HepG2 (cell line): Measurements from ENCODE around the gene FAM53B. TPM values are rescaled to one million over a fixed set of nuclear protein-coding genes. Genes with fewer than 3 reads are reported as not detected.

Source experiments
- ATAC-seq: fragments of 200-7000 bp; cut with Tn5 transposase; 3 replicates; pipeline ENCODE4 v1.9.1; 2020; ENCODE audit warnings: mild to moderate bottlenecking, moderate library complexity
- BruUV-seq: library from RNA; stranded (reverse); fragments of 400-500 nt; replicated peaks from 2 replicates; lab custom pipeline; 2021; lab: Mats Ljungman, UMichigan
- CTCF ChIA-PET: fragments of 300-600 bp; formaldehyde crosslinking; extraction: SDS; loops from one replicate; lab custom pipeline; 2021; ENCODE audit warnings: low total read pairs, inconsistent platforms, low intra/inter-chr PET ratio; lab: Yijun Ruan, JAX
- POLR2A ChIA-PET: fragments of 350-600 bp; sonication (Branson Sonifier 250); formaldehyde crosslinking; loops from one replicate; lab custom pipeline; 2020; ENCODE audit warnings: antibody characterized with exemption, inconsistent platforms; lab: Yijun Ruan, JAX
- DNase-seq: peaks from one replicate; pipeline ENCODE4 v3.0.0-alpha.2; 2015; ENCODE audit warnings: low spot score
- FAIRE-seq: peaks from 3 replicates; lab custom pipeline; 2011; peaks lifted over from hg19 to GRCh38; lab: Jason Lieb, UNC
- H2AFZ ChIP-seq: one replicate; pipeline ENCODE4 v1.6.1; 2011; ENCODE audit warnings: low read length, inconsistent platforms
- H3K27ac ChIP-seq: fragments of 300-600 bp; 3 replicates; pipeline ENCODE4 v1.8.0; 2011; ENCODE audit warnings: mixed run types, mild to moderate bottlenecking, mixed read lengths, low read length, inconsistent platforms; ENCODE audit not compliant: insufficient read depth; ENCODE audit errors: extremely low read length
- H3K27me3 ChIP-seq, 2 experiments: fragments of 200-600 bp in 1 of 2; 2 replicates in 1 of 2; 3 replicates in 1 of 2; pipeline versions ENCODE4 v1.6.0 to v1.8.0; 2011; ENCODE audit warnings: low read length in 2 of 2, mild to moderate bottlenecking in 2 of 2, moderate library complexity in 2 of 2, inconsistent platforms in 1 of 2; ENCODE audit not compliant: insufficient read depth in 2 of 2, control insufficient read depth in 1 of 2
- H3K36me3 ChIP-seq, 2 experiments: fragments of 200-600 bp in 1 of 2; replicated peaks in 1 of 2; 2 replicates in 1 of 2; 3 replicates in 1 of 2; pipeline versions ENCODE4 v1.5.1 to v1.8.0; 2011; ENCODE audit warnings: low read length in 2 of 2, inconsistent platforms in 1 of 2; ENCODE audit not compliant: insufficient read depth in 2 of 2, control insufficient read depth in 1 of 2
- H3K4me1 ChIP-seq: 2 replicates; pipeline ENCODE4 v1.5.1; 2012; ENCODE audit warnings: low read length, inconsistent platforms; ENCODE audit not compliant: insufficient read depth
- H3K4me2 ChIP-seq: 2 replicates; pipeline ENCODE4 v1.6.0; 2011; ENCODE audit warnings: low read depth, low read length, inconsistent platforms
- H3K4me3 ChIP-seq, 3 experiments: fragments of 200-600 bp in 1 of 3; sonication (generic), shearing (Covaris generic) in 1 of 3; replicated peaks in 1 of 3; 2 replicates each; pipeline ENCODE4 v1.5.1; 2011 to 2016; ENCODE audit warnings: low read length in 3 of 3, inconsistent platforms in 2 of 3, low read depth in 2 of 3, mild to moderate bottlenecking in 2 of 3, control low read depth in 1 of 3, mixed read lengths in 1 of 3; ENCODE audit not compliant: insufficient read depth in 1 of 3
- H3K79me2 ChIP-seq: one replicate; pipeline ENCODE4 v1.6.1; 2011; ENCODE audit warnings: low read length, inconsistent platforms; ENCODE audit not compliant: insufficient read depth
- H3K9ac ChIP-seq: 2 replicates; pipeline ENCODE4 v1.6.0; 2011; ENCODE audit warnings: mild to moderate bottlenecking, low read depth, low read length, inconsistent platforms; ENCODE audit not compliant: insufficient read depth
- H3K9me3 ChIP-seq: 2 replicates; pipeline ENCODE4 v1.5.1; 2012; ENCODE audit warnings: mild to moderate bottlenecking, low read length
- H4K20me1 ChIP-seq: 2 replicates; pipeline ENCODE4 v1.6.0; 2011; ENCODE audit warnings: inconsistent platforms, mild to moderate bottlenecking, low read length, moderate library complexity; ENCODE audit not compliant: insufficient read depth
- HCFC1 ChIP-seq: fragments of 150-350 bp; IDR thresholded peaks from 2 replicates; pipeline ENCODE4 v1.6.1; 2014; ENCODE audit warnings: low read depth, low read length
- HES4 ChIP-seq: sonication (generic); formaldehyde crosslinking; IDR thresholded peaks from 2 replicates; pipeline ENCODE4 v1.9.0; 2021; ENCODE audit warnings: mild to moderate bottlenecking, missing genetic modification reagents, borderline replicate concordance
- JARID2 ChIP-seq: sonication (generic); formaldehyde crosslinking; IDR thresholded peaks from 2 replicates; pipeline ENCODE4 v1.8.1; 2023; ENCODE audit warnings: missing genetic modification reagents, inconsistent platforms; ENCODE audit not compliant: insufficient replicate concordance
- SOX6 ChIP-seq, 2 experiments: fragments of 450-650 bp in 1 of 2; sonication (generic) in 1 of 2; formaldehyde crosslinking in 1 of 2; IDR thresholded peaks; 2 replicates each; pipeline versions ENCODE4 v1.4.0 to v1.6.1; 2017 to 2020; ENCODE audit warnings: antibody characterized with exemption in 1 of 2, mild to moderate bottlenecking in 1 of 2, missing genetic modification reagents in 1 of 2
- ZBTB20 ChIP-seq: sonication (generic); formaldehyde crosslinking; IDR thresholded peaks from 2 replicates; pipeline ENCODE4 v1.8.1; 2023; ENCODE audit warnings: missing genetic modification reagents, low read depth, mild to moderate bottlenecking, borderline replicate concordance
- ZBTB38 ChIP-seq: sonication (generic); formaldehyde crosslinking; IDR thresholded peaks from 2 replicates; pipeline ENCODE4 v1.5.1; 2020; ENCODE audit warnings: mild to moderate bottlenecking, missing genetic modification reagents
- ZNF414 ChIP-seq: sonication (generic); formaldehyde crosslinking; IDR thresholded peaks from 2 replicates; pipeline ENCODE4 v1.5.0; 2020; ENCODE audit warnings: missing genetic modification reagents
- ZNF672 ChIP-seq: sonication (generic); formaldehyde crosslinking; IDR thresholded peaks from 2 replicates; pipeline ENCODE4 v1.8.1; 2022; ENCODE audit warnings: missing genetic modification reagents
- ZNF766 ChIP-seq: sonication (generic); formaldehyde crosslinking; IDR thresholded peaks from 2 replicates; pipeline ENCODE4 v1.5.0; 2020; ENCODE audit warnings: missing genetic modification reagents, borderline replicate concordance
- WGBS: methylation state at CpG from one replicate; pipeline ENCODE4 v1.1.6; 2017; ENCODE audit warnings: low lambda C conversion rate; 5-methylcytosine and 5-hydroxymethylcytosine counted together
- in situ Hi-C: cut with HindIII; loops from 2 replicates; pipeline ENCODE4 v1.10.0; 2017; ENCODE audit warnings: low pct_unique_long_range_greater_than_20kb; ENCODE audit not compliant: extremely low pct_ligation_motif_present
- intact Hi-C: fragments of 100-400 bp; cut with micrococcal nuclease; formaldehyde crosslinking; loops from one replicate; pipeline ENCODE4 v1.10.0; 2022; ENCODE audit not compliant: unreplicated experiment
- polyA plus RNA-seq, 8 experiments: library from polyadenylated mRNA; depleted of rRNA in 3 of 8; stranded (reverse) in 7 of 8; unstranded in 1 of 8; fragments of >200 nt; fragmentation: Illumina TruSeq in 4 of 8; extraction: Trizol in 4 of 8; gene quantifications; 2 replicates each; pipeline versions ENCODE4 v1.2.1 to v1.2.3, GENCODE V29; 2011 to 2016; ENCODE audit warnings: low read depth in 4 of 8, missing spikeins in 1 of 8, mixed read lengths in 1 of 8; ENCODE audit not compliant: insufficient read depth in 1 of 8
- total RNA-seq, 5 experiments: library from RNA; depleted of rRNA; stranded (reverse); fragments of >200 nt; fragmentation: Illumina TruSeq; extraction: Trizol; gene quantifications; 2 replicates each; pipeline ENCODE4 v1.2.3, GENCODE V29; 2016; ENCODE audit warnings: low read depth in 1 of 5
- TF ChIP-seq, protein P1 (sequence below): sonication (generic); formaldehyde crosslinking; IDR thresholded peaks from 2 replicates; pipeline ENCODE4 v1.4.0; 2020; ENCODE audit warnings: missing genetic modification reagents
- TF ChIP-seq, protein P2 (sequence below): fragments of 450-650 bp; IDR thresholded peaks from 2 replicates; pipeline ENCODE4 v1.6.1; 2016

The FAM53B gene
- total and polyA plus RNA-seq, 2 of the 13 experiments (the other 11 are each of a cell fraction or from before 2014, with no cell fraction given) = 6.4 to 19.3 TPM

- ATAC-seq = no peak
- BruUV-seq = no TSS peak
- DNase-seq = no peak
- peaks cover 60% of the 10 kb centered on the region for H3K79me2 ChIP-seq
- intact Hi-C loops (no loop called here), in situ Hi-C loops (no loop called here)
- no peak overlapping the region for H3K27ac ChIP-seq
- H3K4me2 ChIP-seq = no peak overlapping the region
- H3K9me3 ChIP-seq = no peaks in the 10 kb centered on the region
- ChIA-PET CTCF (no interaction called here), POLR2A (no interaction called here)
- no peak for TF ChIP-seq HCFC1
- TF ChIP-seq, protein P1, sequence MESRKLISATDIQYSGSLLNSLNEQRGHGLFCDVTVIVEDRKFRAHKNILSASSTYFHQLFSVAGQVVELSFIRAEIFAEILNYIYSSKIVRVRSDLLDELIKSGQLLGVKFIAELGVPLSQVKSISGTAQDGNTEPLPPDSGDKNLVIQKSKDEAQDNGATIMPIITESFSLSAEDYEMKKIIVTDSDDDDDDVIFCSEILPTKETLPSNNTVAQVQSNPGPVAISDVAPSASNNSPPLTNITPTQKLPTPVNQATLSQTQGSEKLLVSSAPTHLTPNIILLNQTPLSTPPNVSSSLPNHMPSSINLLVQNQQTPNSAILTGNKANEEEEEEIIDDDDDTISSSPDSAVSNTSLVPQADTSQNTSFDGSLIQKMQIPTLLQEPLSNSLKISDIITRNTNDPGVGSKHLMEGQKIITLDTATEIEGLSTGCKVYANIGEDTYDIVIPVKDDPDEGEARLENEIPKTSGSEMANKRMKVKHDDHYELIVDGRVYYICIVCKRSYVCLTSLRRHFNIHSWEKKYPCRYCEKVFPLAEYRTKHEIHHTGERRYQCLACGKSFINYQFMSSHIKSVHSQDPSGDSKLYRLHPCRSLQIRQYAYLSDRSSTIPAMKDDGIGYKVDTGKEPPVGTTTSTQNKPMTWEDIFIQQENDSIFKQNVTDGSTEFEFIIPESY (CRISPR knock-in tag) = peak; percentile 66; the same call in 1 of the 2 replicates
- peaks cover 3 to 6% of the 10 kb centered on the region in 2 experiments; a peak in 3 of 5 replicates for H3K36me3 ChIP-seq
- H3K4me1 ChIP-seq = peaks cover 20% of the 10 kb centered on the region
- no peak for FAIRE-seq
- peaks cover 15% of the 10 kb centered on the region for H4K20me1 ChIP-seq
- 94% methylated on average over 14 of the region's 14 CpGs for WGBS
- no peaks in the 10 kb centered on the region for H3K27me3 ChIP-seq
- no peak overlapping the region for H3K4me3 ChIP-seq
- H3K9ac ChIP-seq = no peak overlapping the region
- H2AFZ ChIP-seq = no peak overlapping the region
These were observed 11.1 kb downstream of the FAM53B start for GRCh38 chr10:124732931-124733570.

DNA sequence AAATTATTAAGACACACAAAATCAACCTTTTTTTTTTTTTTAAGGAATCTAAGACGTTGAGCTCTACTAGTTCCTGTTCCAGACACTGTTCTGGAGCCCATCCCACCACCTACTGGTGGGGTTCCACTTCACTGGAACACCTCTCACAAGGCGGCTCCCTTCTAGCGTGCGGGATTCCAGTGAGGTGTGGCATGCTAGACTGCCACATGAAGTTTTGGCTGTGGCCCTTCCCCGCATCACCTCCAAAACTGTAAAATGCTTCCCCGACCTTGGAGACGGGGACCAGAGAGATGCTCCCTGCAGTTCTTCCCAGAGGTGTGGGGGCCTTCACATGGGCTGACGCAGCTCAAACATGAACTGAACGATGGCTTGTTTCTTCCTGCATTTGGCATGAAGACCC, 12.6 kb downstream of the FAM53B start:
- Histone ChIP-seq H3K36me3 (peaks cover 3 to 6% of the 10 kb centered on the region in 2 experiments; a peak in 3 of 5 replicates), H4K20me1 (peaks cover 6% of the 10 kb centered on the region; the same call in 1 of the 2 replicates), H3K27me3 (no peaks in the 10 kb centered on the region), H3K9me3 (no peaks in the 10 kb centered on the region), H3K4me3 (no peak overlapping the region), H3K4me1 (peaks cover 15% of the 10 kb centered on the region), H3K27ac (no peak overlapping the region), H3K9ac (no peak overlapping the region), H2AFZ (no peak overlapping the region), H3K4me2 (no peak overlapping the region), H3K79me2 (peaks cover 50% of the 10 kb centered on the region)
- ChIA-PET CTCF (no interaction called here), POLR2A (no interaction called here)
- TF ChIP-seq, protein P2, sequence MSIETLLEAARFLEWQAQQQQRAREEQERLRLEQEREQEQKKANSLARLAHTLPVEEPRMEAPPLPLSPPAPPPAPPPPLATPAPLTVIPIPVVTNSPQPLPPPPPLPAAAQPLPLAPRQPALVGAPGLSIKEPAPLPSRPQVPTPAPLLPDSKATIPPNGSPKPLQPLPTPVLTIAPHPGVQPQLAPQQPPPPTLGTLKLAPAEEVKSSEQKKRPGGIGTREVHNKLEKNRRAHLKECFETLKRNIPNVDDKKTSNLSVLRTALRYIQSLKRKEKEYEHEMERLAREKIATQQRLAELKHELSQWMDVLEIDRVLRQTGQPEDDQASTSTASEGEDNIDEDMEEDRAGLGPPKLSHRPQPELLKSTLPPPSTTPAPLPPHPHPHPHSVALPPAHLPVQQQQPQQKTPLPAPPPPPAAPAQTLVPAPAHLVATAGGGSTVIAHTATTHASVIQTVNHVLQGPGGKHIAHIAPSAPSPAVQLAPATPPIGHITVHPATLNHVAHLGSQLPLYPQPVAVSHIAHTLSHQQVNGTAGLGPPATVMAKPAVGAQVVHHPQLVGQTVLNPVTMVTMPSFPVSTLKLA = no peak
- no peak for TF ChIP-seq ZNF672
- no peak for TF ChIP-seq ZNF766 (CRISPR knock-in tag)
- no peak for TF ChIP-seq ZBTB38
- no peak for TF ChIP-seq SOX6 (IDR thresholded peaks at IDR 0.05)
- TF ChIP-seq SOX6 (CRISPR knock-in tag; IDR thresholded peaks at IDR 0.05) = no peak
- no peak for TF ChIP-seq ZBTB20 (CRISPR knock-in tag)
- no peak for TF ChIP-seq ZNF414 (CRISPR knock-in tag)
- TF ChIP-seq JARID2 (CRISPR knock-in tag) = no peak
- TF ChIP-seq HES4 (CRISPR knock-in tag) = no peak
- 92% methylated on average over 9 of the region's 9 CpGs for WGBS
- no TSS peak for BruUV-seq
- FAIRE-seq (no peak), ATAC-seq (no peak), DNase-seq (no peak)
- intact Hi-C loops (no loop called here), in situ Hi-C loops (no loop called here)
